ENCODE measurements around the gene HES2.
A peak's percentile ranks its signal among the peaks of the same experiment; 100 is the strongest.
"Not testable (repeated sequence)": the region's sequence is repeated elsewhere in the genome, so short reads cannot be mapped to it uniquely, and the experiment has no call there.

The HES2 gene

DNA sequence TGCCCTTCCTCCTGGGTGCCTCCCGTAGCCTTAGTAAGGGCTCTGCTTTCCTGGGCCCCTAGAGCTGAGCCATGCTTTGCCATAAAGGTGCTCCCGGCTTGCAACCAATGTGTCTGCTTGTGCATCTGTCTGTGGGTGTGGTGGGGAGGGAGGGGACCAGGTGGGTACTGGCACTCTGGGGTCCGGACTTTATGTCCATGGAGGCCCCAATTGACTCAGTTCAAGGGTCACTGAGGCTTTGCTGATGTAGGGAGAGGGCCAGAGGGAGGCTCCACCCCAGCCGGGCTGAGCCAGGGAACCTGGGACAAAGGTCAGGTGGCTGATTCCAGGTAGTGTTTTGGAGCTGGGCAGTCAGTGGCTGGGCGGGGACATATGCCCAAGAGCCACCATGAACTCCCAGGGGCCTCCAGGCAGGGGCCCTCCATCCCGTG, 31.2 kb upstream of the HES2 start:
- TF ChIP-seq ZNF274 (IDR thresholded peaks at IDR 0.05; ENCODE audit: low read depth, low read length) (no peak), SUZ12 (IDR thresholded peaks at IDR 0.05; ENCODE audit: extremely low read depth, insufficient read depth, insufficient read length) (no peak), YY1 (IDR thresholded peaks at IDR 0.05; ENCODE audit: insufficient read depth, insufficient read length) (no peak)
- Histone ChIP-seq H3K36me3 (ENCODE audit: insufficient read depth, insufficient read length, low read length) (no peaks in the 10 kb centered on the region), H3K27me3 (ENCODE audit: insufficient read depth, insufficient read length) (no peaks in the 10 kb centered on the region), H3K9me3 (ENCODE audit: insufficient read depth, low read length) (no peaks in the 10 kb centered on the region), H3K4me3 (ENCODE audit: insufficient read length, low read depth) (no peak overlapping the region), H3K9ac (ENCODE audit: insufficient read length, low read depth) (no peak overlapping the region), H3K4me1 (ENCODE audit: insufficient read depth, insufficient read length) (peaks cover 5% of the 10 kb centered on the region)
- DNase-seq (ENCODE audit: low read depth, low spot score): no peak

DNA sequence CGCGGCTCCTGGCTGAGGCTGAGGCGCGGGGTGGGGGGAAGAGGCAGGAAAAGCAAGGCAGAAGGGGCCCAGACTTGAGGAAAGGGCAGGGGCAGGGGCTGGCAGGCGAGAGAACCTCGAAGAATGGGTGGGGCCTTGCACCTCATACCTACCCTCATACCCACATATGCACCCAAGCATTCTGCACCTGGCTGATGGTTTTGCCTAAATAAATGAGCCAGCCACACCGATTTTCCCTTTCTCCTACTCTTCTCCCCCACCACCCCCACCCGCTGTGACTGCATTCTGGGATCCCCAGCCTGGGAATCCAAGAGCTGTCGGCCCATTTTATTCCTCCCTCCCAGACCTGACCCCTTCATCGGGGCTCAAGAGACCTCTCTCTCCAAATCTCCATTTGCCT, 30.8 kb upstream of the HES2 start:
- H3K4me1 ChIP-seq (ENCODE audit: insufficient read depth, insufficient read length); H3K36me3 ChIP-seq (ENCODE audit: insufficient read depth, insufficient read length, low read length); H3K9ac ChIP-seq (ENCODE audit: insufficient read length, low read depth); H3K27me3 ChIP-seq (ENCODE audit: insufficient read depth, insufficient read length); H3K4me3 ChIP-seq (ENCODE audit: insufficient read length, low read depth); DNase-seq (ENCODE audit: low read depth, low spot score); H3K9me3 ChIP-seq (ENCODE audit: insufficient read depth, low read length): not testable (repeated sequence)

DNA sequence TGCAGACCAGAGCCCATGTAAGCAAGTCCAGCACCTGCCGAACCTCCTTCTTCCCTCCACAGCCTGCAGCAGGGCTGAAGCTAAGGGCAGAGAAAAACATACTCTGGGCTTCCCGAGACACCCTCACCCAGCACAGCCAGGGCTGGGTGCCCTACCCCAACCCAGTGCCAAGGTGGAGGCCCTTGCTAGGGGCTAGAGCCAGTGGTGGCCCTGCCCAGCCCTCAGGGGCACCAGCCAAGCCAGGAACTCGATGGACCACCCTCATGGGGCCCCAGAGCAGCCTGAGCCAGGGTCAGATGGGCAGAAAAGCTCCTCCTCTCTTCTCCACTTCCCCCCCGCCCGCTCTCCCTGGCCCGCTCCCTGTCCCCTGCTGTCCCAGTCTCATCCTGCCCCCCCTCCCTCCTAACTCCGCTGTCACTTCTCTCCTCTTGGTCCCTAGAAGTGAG, 30.3 kb upstream of the HES2 start:
- no peak for DNase-seq (ENCODE audit: low read depth, low spot score)

DNA sequence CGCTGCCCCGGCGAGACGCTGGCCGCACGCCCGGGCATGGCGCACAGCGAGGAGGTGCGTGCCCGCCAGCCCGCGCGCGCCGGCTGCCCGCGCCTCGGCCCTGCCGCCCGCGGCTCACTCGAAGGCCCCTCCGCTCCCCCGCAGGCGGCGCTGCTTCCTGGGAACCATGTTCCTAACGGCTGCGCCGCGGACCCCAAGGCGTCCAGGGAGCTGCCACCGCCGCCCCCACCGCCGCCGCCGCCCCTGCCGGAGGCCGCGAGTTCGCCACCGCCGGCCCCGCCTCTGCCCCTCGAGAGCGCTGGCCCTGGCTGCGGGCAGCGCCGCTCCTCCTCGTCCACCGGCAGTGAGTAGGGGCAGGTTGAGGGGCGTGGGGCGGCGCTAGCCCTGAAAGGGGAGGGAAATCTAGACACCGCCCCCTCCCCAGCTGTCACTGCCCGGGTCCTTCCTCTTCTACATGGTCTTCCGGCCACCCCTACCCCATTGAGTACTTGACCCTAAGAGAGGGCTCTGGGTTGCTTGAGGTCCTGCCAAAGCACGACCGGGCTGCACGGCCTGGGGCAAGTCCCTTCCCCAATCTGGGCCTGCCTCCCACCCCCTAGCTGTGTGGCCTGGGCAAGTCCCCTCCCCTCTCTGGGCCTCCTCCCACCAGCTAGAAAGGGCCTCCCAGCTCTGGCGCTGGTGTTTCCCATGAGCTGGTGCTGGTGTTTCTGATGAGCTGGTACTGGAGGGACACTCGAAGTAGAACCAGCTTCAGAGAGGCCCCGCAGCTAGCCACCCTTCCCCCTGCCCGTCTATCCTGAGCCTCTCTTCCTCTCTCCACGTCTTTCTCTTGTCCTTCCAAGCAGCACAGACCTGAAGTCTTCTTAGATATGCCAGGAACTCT, 29.3 kb upstream of the HES2 start:
- no peaks in the 10 kb centered on the region for H3K36me3 ChIP-seq (ENCODE audit: insufficient read depth, insufficient read length, low read length)
- H3K27me3 ChIP-seq (ENCODE audit: insufficient read depth, insufficient read length): no peaks in the 10 kb centered on the region
- TF ChIP-seq ZNF274 (IDR thresholded peaks at IDR 0.05; ENCODE audit: low read depth, low read length) (no peak), SUZ12 (IDR thresholded peaks at IDR 0.05; ENCODE audit: extremely low read depth, insufficient read depth, insufficient read length) (no peak), YY1 (IDR thresholded peaks at IDR 0.05; ENCODE audit: insufficient read depth, insufficient read length) (no peak)
- peak overlapping the region; percentile 39 for H3K4me3 ChIP-seq (ENCODE audit: insufficient read length, low read depth)
- DNase-seq (ENCODE audit: low read depth, low spot score): no peak
- H3K9me3 ChIP-seq (ENCODE audit: insufficient read depth, low read length): no peaks in the 10 kb centered on the region
- peaks cover 5% of the 10 kb centered on the region for H3K4me1 ChIP-seq (ENCODE audit: insufficient read depth, insufficient read length)
- peak overlapping the region; percentile 72 for H3K9ac ChIP-seq (ENCODE audit: insufficient read length, low read depth)

More for the DNA sequence above, 30.3 kb upstream of the HES2 start:
- no peaks in the 10 kb centered on the region for H3K27me3 ChIP-seq (ENCODE audit: insufficient read depth, insufficient read length)
- no peak overlapping the region for H3K4me3 ChIP-seq (ENCODE audit: insufficient read length, low read depth)
- H3K36me3 ChIP-seq (ENCODE audit: insufficient read depth, insufficient read length, low read length): no peaks in the 10 kb centered on the region
- peak overlapping the region; percentile 32 for H3K9ac ChIP-seq (ENCODE audit: insufficient read length, low read depth)
- no peaks in the 10 kb centered on the region for H3K9me3 ChIP-seq (ENCODE audit: insufficient read depth, low read length)
- TF ChIP-seq ZNF274 (IDR thresholded peaks at IDR 0.05; ENCODE audit: low read depth, low read length): no peak
- no peak for TF ChIP-seq YY1 (IDR thresholded peaks at IDR 0.05; ENCODE audit: insufficient read depth, insufficient read length)
- no peak for TF ChIP-seq SUZ12 (IDR thresholded peaks at IDR 0.05; ENCODE audit: extremely low read depth, insufficient read depth, insufficient read length)
- peaks cover 5% of the 10 kb centered on the region for H3K4me1 ChIP-seq (ENCODE audit: insufficient read depth, insufficient read length)

DNA sequence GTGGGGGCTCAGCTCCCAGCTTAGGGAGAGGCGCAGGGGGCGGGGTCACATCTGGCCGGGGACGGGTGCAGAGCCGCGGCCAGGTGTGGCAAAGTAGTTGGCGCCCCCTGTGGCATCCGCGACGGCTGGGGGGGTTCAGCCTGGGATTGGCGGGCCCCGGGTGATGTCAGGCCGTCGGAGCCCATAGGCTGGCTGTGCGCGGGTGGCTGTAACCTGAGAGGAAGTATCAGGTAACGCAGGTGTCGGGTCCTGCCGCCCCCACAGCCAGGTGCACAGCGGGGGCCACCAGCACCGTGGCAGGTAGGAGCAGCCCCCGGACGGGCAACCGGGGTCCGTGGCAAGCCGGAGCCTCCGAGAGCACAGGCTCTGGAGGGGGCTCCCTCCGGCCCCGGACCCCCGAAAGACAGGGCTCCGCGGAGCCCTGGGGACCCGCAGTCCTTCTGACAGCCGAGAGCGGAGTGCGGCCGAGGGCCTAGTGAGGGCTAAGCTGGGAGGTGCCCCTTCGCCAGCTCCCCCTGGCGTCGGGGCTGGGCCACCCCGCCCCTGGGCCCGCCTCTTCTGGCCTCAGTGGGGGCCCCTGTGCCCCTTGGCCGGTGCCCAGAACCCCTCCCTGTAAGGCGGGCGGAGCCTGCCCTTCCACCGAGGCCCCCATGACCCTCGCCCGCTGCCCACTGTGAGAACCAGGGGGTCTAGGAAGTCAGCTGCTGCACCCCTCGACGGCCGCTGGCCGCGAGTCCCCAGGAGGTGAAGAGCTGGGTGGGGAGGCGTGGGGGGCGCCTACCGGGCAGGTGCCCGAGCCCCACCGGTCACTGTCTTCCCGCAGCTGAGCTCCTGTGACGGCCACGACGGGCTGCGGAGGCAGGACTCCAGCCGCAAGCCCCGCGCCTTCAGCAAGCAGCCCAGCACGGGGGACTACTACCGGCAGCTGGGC, 28.4 kb upstream of the HES2 start:
- Histone ChIP-seq H3K4me3 (ENCODE audit: insufficient read length, low read depth) (peak overlapping the region; percentile 39), H3K4me1 (ENCODE audit: insufficient read depth, insufficient read length) (peaks cover 7% of the 10 kb centered on the region), H3K27me3 (ENCODE audit: insufficient read depth, insufficient read length) (no peaks in the 10 kb centered on the region), H3K36me3 (ENCODE audit: insufficient read depth, insufficient read length, low read length) (no peaks in the 10 kb centered on the region), H3K9me3 (ENCODE audit: insufficient read depth, low read length) (no peaks in the 10 kb centered on the region), H3K9ac (ENCODE audit: insufficient read length, low read depth) (peak overlapping the region; percentile 72)
- TF ChIP-seq SUZ12 (IDR thresholded peaks at IDR 0.05; ENCODE audit: extremely low read depth, insufficient read depth, insufficient read length): no peak
- no peak for TF ChIP-seq ZNF274 (IDR thresholded peaks at IDR 0.05; ENCODE audit: low read depth, low read length)
- no peak for TF ChIP-seq YY1 (IDR thresholded peaks at IDR 0.05; ENCODE audit: insufficient read depth, insufficient read length)
- DNase-seq (ENCODE audit: low read depth, low spot score): no peak

DNA sequence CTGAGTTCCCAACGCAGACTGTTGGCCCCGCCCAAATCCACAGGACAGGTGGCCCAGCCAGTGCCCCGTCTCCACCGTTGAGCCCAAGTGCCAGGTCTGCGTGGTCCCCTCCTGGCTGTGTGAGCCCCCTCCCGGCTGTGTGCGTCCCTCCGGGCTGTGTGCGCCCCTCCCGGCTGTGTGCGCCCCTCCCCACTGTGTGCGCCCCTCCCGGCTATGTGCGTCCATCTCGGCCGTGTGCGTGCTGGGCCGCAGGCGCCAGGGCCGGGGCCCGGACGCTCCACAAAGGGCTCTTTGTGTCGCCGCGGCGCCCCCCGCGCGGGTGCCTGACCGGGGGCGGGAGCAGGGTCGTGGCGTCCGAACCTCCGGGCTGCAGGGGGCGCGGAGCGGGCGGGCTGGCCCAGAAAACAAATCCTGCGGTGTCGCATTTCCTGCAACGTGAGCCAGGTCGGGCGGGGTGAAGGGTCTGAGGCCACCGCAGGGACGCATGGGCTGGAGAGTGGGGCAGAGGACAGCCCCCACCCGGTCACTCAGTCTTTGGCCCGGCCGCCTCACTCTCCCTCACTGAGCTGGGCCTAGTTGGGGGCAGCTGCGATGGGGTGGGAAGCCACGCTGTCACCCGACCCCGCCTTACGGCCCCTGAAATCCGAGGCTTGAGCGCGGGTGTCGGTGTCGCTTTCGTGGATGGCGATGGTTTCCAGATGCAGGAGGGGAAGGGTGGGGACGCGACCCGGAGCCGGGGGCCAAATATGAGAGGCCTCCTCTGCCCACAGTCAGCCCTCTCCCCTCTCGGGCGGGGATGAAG, 27.5 kb upstream of the HES2 start:
- Histone ChIP-seq H3K4me1 (ENCODE audit: insufficient read depth, insufficient read length) (peaks cover 7% of the 10 kb centered on the region), H3K27me3 (ENCODE audit: insufficient read depth, insufficient read length) (no peaks in the 10 kb centered on the region), H3K36me3 (ENCODE audit: insufficient read depth, insufficient read length, low read length) (no peaks in the 10 kb centered on the region), H3K9ac (ENCODE audit: insufficient read length, low read depth) (peak overlapping the region; percentile 72), H3K4me3 (ENCODE audit: insufficient read length, low read depth) (peak overlapping the region; percentile 34), H3K9me3 (ENCODE audit: insufficient read depth, low read length) (no peaks in the 10 kb centered on the region)
- no peak for DNase-seq (ENCODE audit: low read depth, low spot score)
- no peak for TF ChIP-seq ZNF274 (IDR thresholded peaks at IDR 0.05; ENCODE audit: low read depth, low read length)
- no peak for TF ChIP-seq SUZ12 (IDR thresholded peaks at IDR 0.05; ENCODE audit: extremely low read depth, insufficient read depth, insufficient read length)
- TF ChIP-seq YY1 (IDR thresholded peaks at IDR 0.05; ENCODE audit: insufficient read depth, insufficient read length): no peak

All from NT2/D1 (cell line).